Spleen (tissue), 11 donors: ENCODE results near the gene PDZK1IP1. TPM values are rescaled to one million over a fixed set of nuclear protein-coding genes. Genes with fewer than 3 reads are reported as not detected.

Experiments
- DNase-seq: peaks from one replicate; pipeline ENCODE4 v3.0.0-alpha.2; 2020
- H3K27ac ChIP-seq, 8 donors: fragments of 200-600 bp; sonication (generic) in 7 of 8; 1 replicate in 4 of 8; 2 replicates in 4 of 8; pipeline versions ENCODE4 v1.5.0 to v1.8.0; 2016 to 2021; ENCODE audit warnings: inconsistent platforms in 4 of 8, mild to moderate bottlenecking in 4 of 8, moderate library complexity in 1 of 8
- H3K27me3 ChIP-seq, 7 donors: fragments of 200-600 bp; sonication (generic) in 6 of 7; replicated peaks in 1 of 7; 1 replicate in 4 of 7; 2 replicates in 3 of 7; pipeline versions ENCODE4 v1.5.0 to v1.8.0; 2016 to 2021; ENCODE audit warnings: inconsistent platforms in 3 of 7, mild to moderate bottlenecking in 1 of 7
- H3K36me3 ChIP-seq, 6 donors: fragments of 200-600 bp; sonication (generic) in 5 of 6; 1 replicate in 4 of 6; 2 replicates in 2 of 6; pipeline versions ENCODE4 v1.5.0 to v1.8.0; 2016 to 2021; ENCODE audit warnings: inconsistent platforms in 2 of 6
- H3K4me1 ChIP-seq, 6 donors: fragments of 200-600 bp; sonication (generic) in 5 of 6; 1 replicate in 3 of 6; 2 replicates in 3 of 6; pipeline versions ENCODE4 v1.5.0 to v1.8.0; 2016 to 2021; ENCODE audit warnings: inconsistent platforms in 3 of 6
- H3K4me3 ChIP-seq, 8 donors: fragments of 200-600 bp; sonication (generic) in 7 of 8; 1 replicate in 4 of 8; 2 replicates in 4 of 8; pipeline versions ENCODE4 v1.5.0 to v1.8.0; 2016 to 2021; ENCODE audit warnings: inconsistent platforms in 4 of 8, mild to moderate bottlenecking in 4 of 8, moderate library complexity in 2 of 8
- H3K9me3 ChIP-seq, 8 donors: fragments of 200-600 bp; sonication (generic) in 7 of 8; 1 replicate in 4 of 8; 2 replicates in 4 of 8; pipeline versions ENCODE4 v1.5.0 to v1.8.0; 2016 to 2021; ENCODE audit warnings: inconsistent platforms in 4 of 8
- POLR2A ChIP-seq, 3 donors: fragments of 450-650 bp; IDR thresholded peaks; one replicate each; pipeline ENCODE4 v1.5.1; 2017; ENCODE audit warnings: antibody characterized with exemption in 3 of 3, mild to moderate bottlenecking in 1 of 3
- POLR2AphosphoS5 ChIP-seq, 3 donors: sonication (generic); formaldehyde crosslinking; IDR thresholded peaks; one replicate each; pipeline ENCODE4 v1.5.1; 2017; ENCODE audit warnings: antibody characterized with exemption in 3 of 3
- WGBS, 5 donors: extraction: QIAGEN DNeasy Blood & Tissue Kit in 3 of 5; methylation state at CpG; one replicate each; pipeline versions ENCODE4 v1.1.5 to v1.1.7; 2013 to 2018; 5-methylcytosine and 5-hydroxymethylcytosine counted together
- intact Hi-C: fragments of 100-400 bp; cut with DNase I; formaldehyde crosslinking; loops from one replicate; pipeline ENCODE4 v1.15.0; 2023; ENCODE audit warnings: low total_unique reads
- polyA plus RNA-seq, 3 donors: library from polyadenylated mRNA; stranded (reverse); fragments of 200-250 nt; gene quantifications; one replicate each; pipeline ENCODE4 v1.2.1, GENCODE V29; 2013
- total RNA-seq, 7 donors: library from RNA; depleted of rRNA in 3 of 7; stranded (reverse); fragments of >200 nt in 3 of 7; fragmentation: NEBNext Ultra II Directional in 4 of 7; extraction: Animal tissue kit (Norgen Biotek cat#: 25700) in 4 of 7; gene quantifications; one replicate each; pipeline versions ENCODE4 v1.1.0 to v1.2.1, GENCODE V29; 2016 to 2021
- TF ChIP-seq, protein P1 (sequence below), 11 experiments: fragments of 200-600 bp in 7 of 11; fragments of 450-650 bp in 4 of 11; sonication (generic) in 4 of 11; IDR thresholded peaks in 8 of 11; conservative IDR thresholded peaks in 3 of 11; 1 replicate in 7 of 11; 2 replicates in 4 of 11; pipeline versions ENCODE4 v1.4.0 to v1.8.0; 2016 to 2021; ENCODE audit warnings: antibody characterized with exemption in 11 of 11, inconsistent platforms in 4 of 11, mild to moderate bottlenecking in 1 of 11
- donor health status: healthy with polysubstance abuse.
- donor health status: DM: no; HTN: no; CAD: no; lungs with moderate emphysema.
- donor health status: DM: no; HTN: no; CAD: no.
- donor health status: Bipolar disorder and iron deficiency.
- donor health status: healthy.
- donor health status: DM: no; HTN: no; CAD: no.
- donor health status: DM: yes; HTN: yes; CAD: no.

Gene PDZK1IP1
- total and polyA plus RNA-seq, 10 donors, result 0.22 to 11.0 (median 3.6) TPM

DNA sequence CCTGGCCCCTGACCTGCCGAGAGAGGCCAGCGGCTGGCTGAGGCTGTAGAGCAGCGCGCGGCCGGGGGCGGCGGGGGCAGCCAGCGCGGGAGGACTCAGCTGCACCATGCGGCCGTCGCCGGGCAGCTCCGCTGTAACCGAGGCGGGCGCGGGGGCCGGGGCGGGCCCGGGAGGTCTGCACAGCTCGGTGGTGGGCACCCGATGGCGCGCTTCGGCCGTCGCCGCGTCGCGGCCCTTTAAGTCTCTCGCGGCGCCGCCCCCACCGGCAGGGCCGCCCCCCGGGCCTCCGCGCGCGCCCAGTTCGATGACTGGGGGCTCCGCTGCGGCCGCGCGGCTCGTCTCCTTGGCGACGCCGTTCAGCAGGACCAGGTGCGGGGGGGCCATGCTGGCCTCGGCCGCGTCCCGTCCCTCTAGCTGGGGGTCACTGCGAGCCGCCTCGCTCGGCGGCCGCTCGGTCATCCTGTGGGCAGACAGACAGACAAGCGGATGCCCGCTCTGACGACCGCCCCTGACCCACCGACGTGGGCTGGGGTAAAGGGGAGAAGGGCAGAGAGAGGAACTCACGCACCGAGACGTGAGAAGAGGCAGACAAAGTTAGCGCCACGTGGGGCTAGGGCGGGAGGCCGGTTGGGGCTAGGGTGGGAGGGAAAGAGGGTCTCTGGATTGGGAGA is 35.7 kb upstream of the PDZK1IP1 start:
- peak overlapping the region in 6 of 8 donors; percentile 13 to 54 (median 24) for H3K27ac ChIP-seq
- peaks cover 6 to 55% (median 40%) of the 10 kb centered on the region in 6 donors for H3K4me1 ChIP-seq
- TF ChIP-seq POLR2A (IDR thresholded peaks at IDR 0.05), result no peak
- TF ChIP-seq, protein P1, sequence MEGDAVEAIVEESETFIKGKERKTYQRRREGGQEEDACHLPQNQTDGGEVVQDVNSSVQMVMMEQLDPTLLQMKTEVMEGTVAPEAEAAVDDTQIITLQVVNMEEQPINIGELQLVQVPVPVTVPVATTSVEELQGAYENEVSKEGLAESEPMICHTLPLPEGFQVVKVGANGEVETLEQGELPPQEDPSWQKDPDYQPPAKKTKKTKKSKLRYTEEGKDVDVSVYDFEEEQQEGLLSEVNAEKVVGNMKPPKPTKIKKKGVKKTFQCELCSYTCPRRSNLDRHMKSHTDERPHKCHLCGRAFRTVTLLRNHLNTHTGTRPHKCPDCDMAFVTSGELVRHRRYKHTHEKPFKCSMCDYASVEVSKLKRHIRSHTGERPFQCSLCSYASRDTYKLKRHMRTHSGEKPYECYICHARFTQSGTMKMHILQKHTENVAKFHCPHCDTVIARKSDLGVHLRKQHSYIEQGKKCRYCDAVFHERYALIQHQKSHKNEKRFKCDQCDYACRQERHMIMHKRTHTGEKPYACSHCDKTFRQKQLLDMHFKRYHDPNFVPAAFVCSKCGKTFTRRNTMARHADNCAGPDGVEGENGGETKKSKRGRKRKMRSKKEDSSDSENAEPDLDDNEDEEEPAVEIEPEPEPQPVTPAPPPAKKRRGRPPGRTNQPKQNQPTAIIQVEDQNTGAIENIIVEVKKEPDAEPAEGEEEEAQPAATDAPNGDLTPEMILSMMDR (IDR thresholded peaks at IDR 0.05 in 8 of 11, conservative IDR thresholded peaks at IDR 0.05 in 3 of 11), result peak in 1 of 11 experiments; percentile 2
- TF ChIP-seq POLR2AphosphoS5 (IDR thresholded peaks at IDR 0.05), result peak in 2 of 3 donors; percentile 46 to 56
- no peak for DNase-seq
- H3K9me3 ChIP-seq, result no peaks in the 10 kb centered on the region
- peaks cover 3 to 92% (median 69%) of the 10 kb centered on the region in 7 donors for H3K27me3 ChIP-seq
- peak overlapping the region in 7 of 8 donors; percentile 15 to 63 (median 30) for H3K4me3 ChIP-seq
- 1 to 3% (median 3%) methylated on average over 30 to 79 of the region's 79 CpGs for WGBS, 5 donors
- intact Hi-C loops, result no loop called here
- H3K36me3 ChIP-seq, result no peaks in the 10 kb centered on the region

DNA sequence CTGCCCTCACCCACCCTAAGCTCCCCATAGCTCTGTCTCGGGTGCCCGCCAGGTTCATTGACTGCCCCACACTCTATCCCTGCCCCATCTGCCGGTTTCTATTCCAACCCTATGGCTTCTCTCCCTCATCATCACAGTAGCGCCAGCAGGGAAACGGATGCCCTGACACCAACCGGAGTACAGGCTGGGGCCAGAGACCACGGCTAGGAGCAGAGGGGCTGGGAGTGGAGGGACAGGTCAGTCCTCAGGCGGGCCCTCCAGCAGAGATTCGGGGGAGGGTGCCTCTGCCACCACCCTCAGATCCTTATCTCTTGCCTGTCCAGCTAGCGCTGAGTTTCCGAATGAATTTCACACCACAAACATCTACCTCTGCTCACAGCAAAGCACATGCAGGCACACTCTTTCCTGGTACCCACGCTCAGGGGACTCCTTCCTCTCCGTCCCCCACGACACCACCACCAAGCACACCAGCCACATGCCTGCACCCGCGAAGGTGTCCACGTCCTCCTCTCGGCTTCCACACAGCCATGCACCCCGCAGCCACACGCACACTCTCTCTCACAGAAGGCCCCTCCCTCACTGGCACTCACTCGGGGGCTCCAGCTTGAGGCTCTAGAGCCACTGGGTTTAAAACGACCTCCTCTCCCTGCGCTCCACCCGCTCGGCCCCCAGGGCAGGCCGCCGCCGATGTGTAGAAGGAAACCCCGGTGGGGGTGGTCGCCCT is 35.0 kb upstream of the PDZK1IP1 start:
- Histone ChIP-seq H3K27me3 (peaks cover 3 to 85% (median 62%) of the 10 kb centered on the region in 7 donors), H3K27ac (peak overlapping the region in 4 of 8 donors; percentile 14 to 54 (median 38)), H3K4me1 (peaks cover 3 to 50% (median 33%) of the 10 kb centered on the region in 6 donors), H3K9me3 (no peaks in the 10 kb centered on the region), H3K36me3 (peaks cover 0 to 3% (median 0%) of the 10 kb centered on the region in 6 donors), H3K4me3 (peak overlapping the region in 7 of 8 donors; percentile 15 to 63 (median 30))
- intact Hi-C loops, result no loop called here
- 22 to 30% (median 24%) methylated on average over 22 to 30 of the region's 30 CpGs for WGBS, 5 donors
- peak in 1 of 3 donors; percentile 27 for TF ChIP-seq POLR2AphosphoS5 (IDR thresholded peaks at IDR 0.05)
- TF ChIP-seq, protein P1 (IDR thresholded peaks at IDR 0.05 in 8 of 11, conservative IDR thresholded peaks at IDR 0.05 in 3 of 11), result no peak
- DNase-seq, result no peak

DNA sequence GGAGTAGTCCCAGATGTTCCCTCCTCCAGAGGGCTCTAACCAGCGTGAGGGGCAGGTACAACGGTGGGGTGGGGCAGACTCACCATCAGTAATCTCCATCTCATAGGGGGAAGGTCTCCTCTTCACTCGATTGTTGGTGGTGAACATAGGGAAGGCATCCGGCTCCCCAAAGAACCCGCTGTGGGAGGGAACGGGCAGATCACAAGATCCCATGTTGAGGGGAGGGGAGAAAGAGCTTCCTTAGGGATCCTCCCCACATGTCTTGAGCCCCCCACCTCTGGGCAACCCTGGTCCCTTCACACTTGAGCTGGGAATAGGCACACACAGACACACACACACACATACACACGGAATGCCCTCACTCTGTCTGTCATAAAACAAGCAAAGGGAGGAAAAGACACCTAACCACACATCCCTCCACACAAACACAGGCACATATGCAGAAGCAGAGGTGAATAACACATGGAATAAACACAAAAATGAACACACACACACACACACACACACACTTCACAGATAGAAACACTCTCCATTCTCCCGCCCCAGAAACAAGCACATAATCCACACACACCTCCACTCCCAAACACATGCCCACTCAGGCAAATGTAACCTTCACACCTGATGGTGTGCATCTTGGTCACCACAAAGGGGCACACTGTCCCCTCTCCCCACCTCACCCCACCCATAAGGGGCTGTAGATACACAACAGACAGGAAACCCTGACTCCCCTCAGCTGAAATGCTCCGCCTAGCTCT is 34.3 kb upstream of the PDZK1IP1 start:
- intact Hi-C loops, result no loop called here
- H3K4me1 ChIP-seq, result peaks cover 3 to 42% (median 28%) of the 10 kb centered on the region in 6 donors
- H3K27me3 ChIP-seq, result peaks cover 3 to 78% (median 56%) of the 10 kb centered on the region in 7 donors
- TF ChIP-seq, protein P1 (IDR thresholded peaks at IDR 0.05 in 8 of 11, conservative IDR thresholded peaks at IDR 0.05 in 3 of 11), result no peak
- TF ChIP-seq POLR2A (IDR thresholded peaks at IDR 0.05), result no peak
- no peak for TF ChIP-seq POLR2AphosphoS5 (IDR thresholded peaks at IDR 0.05)
- peaks cover 0 to 9% (median 0%) of the 10 kb centered on the region in 6 donors for H3K36me3 ChIP-seq
- no peak overlapping the region for H3K27ac ChIP-seq
- H3K4me3 ChIP-seq, result no peak overlapping the region
- WGBS, 5 donors, result 64 to 74% (median 71%) methylated on average over 9 of the region's 9 CpGs
- no peak for DNase-seq
- H3K9me3 ChIP-seq, result no peaks in the 10 kb centered on the region
